Endothelial cell (in vitro differentiated cells): Measurements from ENCODE around the gene AKNA. TPM values are rescaled to one million over a fixed set of nuclear protein-coding genes. Genes with fewer than 3 reads are reported as not detected.
A peak's percentile ranks its signal among the peaks of the same experiment; 100 is the strongest.

ENCODE experiments used
- DNase-seq: peaks from one replicate; pipeline ENCODE4 v3.0.0; 2021; ENCODE audit warnings: low spot score
- H3K27ac Mint-ChIP-seq: one replicate; pipeline ENCODE4 v1.8.0; 2021; ENCODE audit warnings: mixed read lengths, inconsistent platforms; ENCODE audit not compliant: unreplicated experiment
- H3K27me3 Mint-ChIP-seq: one replicate; pipeline ENCODE4 v1.8.0; 2021; ENCODE audit warnings: mild to moderate bottlenecking, moderate library complexity, mixed read lengths, inconsistent platforms; ENCODE audit not compliant: unreplicated experiment
- H3K36me3 Mint-ChIP-seq: one replicate; pipeline ENCODE4 v1.8.0; 2021; ENCODE audit warnings: mild to moderate bottlenecking, low read depth, mixed read lengths, inconsistent platforms; ENCODE audit not compliant: unreplicated experiment
- H3K4me1 Mint-ChIP-seq: one replicate; pipeline ENCODE4 v1.8.0; 2021; ENCODE audit warnings: mild to moderate bottlenecking, mixed read lengths, inconsistent platforms; ENCODE audit not compliant: unreplicated experiment
- H3K4me3 Mint-ChIP-seq: one replicate; pipeline ENCODE4 v1.8.0; 2021; ENCODE audit warnings: mild to moderate bottlenecking, mixed read lengths, inconsistent platforms; ENCODE audit not compliant: unreplicated experiment
- H3K9me3 Mint-ChIP-seq: one replicate; pipeline ENCODE4 v1.8.0; 2021; ENCODE audit warnings: mixed read lengths, inconsistent platforms; ENCODE audit not compliant: unreplicated experiment
- total RNA-seq: library from RNA; stranded (reverse); fragmentation: NEBNext Ultra II Directional; extraction: Animal tissue kit (Norgen Biotek cat#: 25700); gene quantifications from one replicate; pipeline ENCODE4 v1.2.1, GENCODE V29; 2021; ENCODE audit not compliant: unreplicated experiment
- TF ChIP-seq, protein P1 (sequence below): fragments of 200-600 bp; sonication (generic); IDR thresholded peaks from one replicate; pipeline ENCODE4 v1.5.0; 2021; ENCODE audit warnings: antibody characterized with exemption; ENCODE audit not compliant: unreplicated experiment

AKNA gene
- total RNA-seq, 1 donor from 2014 or later: 79.1 TPM

DNA sequence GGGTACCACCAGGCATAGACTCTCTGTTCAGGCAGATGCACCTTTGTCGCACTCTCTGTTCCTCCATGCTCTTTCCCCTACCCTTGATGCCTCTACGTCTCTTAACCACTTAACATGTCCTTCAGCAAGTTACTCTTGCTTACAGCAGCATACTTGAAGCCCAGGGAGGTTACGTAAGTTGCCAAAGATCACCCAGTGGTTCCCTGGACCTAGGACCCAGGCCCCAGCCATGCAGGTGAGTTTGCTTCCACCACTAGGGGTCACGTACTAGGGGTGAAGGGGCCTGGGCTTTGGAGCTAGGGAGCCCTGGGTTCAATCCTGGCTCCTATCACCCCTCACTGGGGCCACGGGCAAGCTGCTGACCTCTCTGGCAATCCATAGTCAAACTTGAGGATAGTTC is 8.9 kb downstream of the AKNA start:
- Mint-ChIP-seq H3K4me1 (peaks cover 58% of the 10 kb centered on the region), H3K4me3 (no peak overlapping the region), H3K36me3 (peaks cover 46% of the 10 kb centered on the region), H3K9me3 (no peaks in the 10 kb centered on the region), H3K27ac (peak overlapping the region; percentile 27), H3K27me3 (peaks cover 15% of the 10 kb centered on the region)
- TF ChIP-seq, protein P1, sequence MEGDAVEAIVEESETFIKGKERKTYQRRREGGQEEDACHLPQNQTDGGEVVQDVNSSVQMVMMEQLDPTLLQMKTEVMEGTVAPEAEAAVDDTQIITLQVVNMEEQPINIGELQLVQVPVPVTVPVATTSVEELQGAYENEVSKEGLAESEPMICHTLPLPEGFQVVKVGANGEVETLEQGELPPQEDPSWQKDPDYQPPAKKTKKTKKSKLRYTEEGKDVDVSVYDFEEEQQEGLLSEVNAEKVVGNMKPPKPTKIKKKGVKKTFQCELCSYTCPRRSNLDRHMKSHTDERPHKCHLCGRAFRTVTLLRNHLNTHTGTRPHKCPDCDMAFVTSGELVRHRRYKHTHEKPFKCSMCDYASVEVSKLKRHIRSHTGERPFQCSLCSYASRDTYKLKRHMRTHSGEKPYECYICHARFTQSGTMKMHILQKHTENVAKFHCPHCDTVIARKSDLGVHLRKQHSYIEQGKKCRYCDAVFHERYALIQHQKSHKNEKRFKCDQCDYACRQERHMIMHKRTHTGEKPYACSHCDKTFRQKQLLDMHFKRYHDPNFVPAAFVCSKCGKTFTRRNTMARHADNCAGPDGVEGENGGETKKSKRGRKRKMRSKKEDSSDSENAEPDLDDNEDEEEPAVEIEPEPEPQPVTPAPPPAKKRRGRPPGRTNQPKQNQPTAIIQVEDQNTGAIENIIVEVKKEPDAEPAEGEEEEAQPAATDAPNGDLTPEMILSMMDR: no peak
- DNase-seq: no peak

DNA sequence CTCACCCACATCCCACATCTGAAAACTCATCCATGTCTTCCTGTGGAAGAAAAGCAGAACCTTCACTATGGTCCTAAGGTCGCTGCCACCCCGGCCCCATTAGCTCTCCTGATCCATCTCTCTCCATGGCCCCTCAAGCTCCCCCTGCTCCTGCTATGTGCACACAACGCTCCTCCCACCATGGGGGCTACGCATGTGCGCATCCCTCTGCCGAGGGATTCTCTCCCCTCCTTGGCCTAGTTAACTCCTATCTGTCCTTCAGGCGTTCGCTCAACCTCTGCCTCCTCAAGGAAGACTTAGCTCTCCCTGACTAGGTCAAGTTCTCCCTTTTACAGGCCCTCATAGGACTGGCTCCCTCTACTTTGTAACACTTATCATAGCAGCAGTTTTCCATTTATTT is 9.8 kb downstream of the AKNA start:
- Mint-ChIP-seq H3K27me3 (peaks cover 15% of the 10 kb centered on the region), H3K36me3 (peaks cover 46% of the 10 kb centered on the region), H3K9me3 (no peaks in the 10 kb centered on the region), H3K27ac (peak overlapping the region; percentile 19), H3K4me3 (peak overlapping the region; percentile 47), H3K4me1 (peaks cover 53% of the 10 kb centered on the region)
- no peak for DNase-seq
- TF ChIP-seq, protein P1: no peak

DNA sequence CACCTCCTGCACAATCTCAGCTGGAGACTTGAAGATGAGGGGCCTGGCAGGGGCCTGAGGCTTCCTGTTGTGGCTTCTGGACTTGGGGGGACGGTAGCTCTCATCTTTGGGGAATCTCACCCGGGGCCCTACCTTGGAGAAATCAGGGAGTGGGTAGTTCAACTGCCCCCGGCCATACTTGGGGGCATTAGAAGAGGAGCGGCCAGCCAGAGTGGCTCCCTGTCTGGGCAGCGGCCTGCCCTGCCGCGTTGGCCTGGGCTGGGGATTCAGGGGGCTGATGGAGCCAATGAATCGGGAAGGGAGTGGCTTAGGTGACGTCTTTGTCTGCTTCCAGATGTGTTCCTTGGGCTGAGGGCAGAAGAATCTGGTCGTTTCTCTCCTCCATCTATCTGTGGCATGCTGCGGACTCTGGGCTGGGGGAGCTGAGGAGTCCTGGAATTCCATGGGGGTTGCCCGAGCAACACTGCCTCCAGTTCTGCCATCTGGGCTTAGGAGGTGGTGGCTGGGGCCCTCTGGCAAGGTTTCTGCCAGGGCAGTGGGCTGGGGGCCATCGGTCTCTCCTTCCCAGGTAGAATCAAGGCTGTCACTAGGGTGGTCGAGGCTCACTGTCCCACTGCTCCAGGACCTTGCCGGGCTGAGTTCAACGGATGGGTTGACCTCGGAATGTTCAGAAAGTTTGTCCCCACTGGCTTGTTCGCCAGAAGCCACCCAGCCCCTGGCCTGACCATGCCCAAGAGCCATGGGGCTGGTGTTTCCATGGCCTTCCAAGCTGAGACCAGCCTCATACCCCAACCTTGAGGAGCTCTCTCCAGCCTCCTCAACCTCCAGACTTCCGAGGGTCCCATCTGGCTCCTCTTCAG is 11.0 kb downstream of the AKNA start:
- no peaks in the 10 kb centered on the region for H3K9me3 Mint-ChIP-seq
- H3K36me3 Mint-ChIP-seq: peaks cover 43% of the 10 kb centered on the region
- no peak overlapping the region for H3K27ac Mint-ChIP-seq
- H3K4me1 Mint-ChIP-seq: peaks cover 54% of the 10 kb centered on the region
- TF ChIP-seq, protein P1: no peak
- H3K27me3 Mint-ChIP-seq: peaks cover 15% of the 10 kb centered on the region
- H3K4me3 Mint-ChIP-seq: no peak overlapping the region
- DNase-seq: no peak

DNA sequence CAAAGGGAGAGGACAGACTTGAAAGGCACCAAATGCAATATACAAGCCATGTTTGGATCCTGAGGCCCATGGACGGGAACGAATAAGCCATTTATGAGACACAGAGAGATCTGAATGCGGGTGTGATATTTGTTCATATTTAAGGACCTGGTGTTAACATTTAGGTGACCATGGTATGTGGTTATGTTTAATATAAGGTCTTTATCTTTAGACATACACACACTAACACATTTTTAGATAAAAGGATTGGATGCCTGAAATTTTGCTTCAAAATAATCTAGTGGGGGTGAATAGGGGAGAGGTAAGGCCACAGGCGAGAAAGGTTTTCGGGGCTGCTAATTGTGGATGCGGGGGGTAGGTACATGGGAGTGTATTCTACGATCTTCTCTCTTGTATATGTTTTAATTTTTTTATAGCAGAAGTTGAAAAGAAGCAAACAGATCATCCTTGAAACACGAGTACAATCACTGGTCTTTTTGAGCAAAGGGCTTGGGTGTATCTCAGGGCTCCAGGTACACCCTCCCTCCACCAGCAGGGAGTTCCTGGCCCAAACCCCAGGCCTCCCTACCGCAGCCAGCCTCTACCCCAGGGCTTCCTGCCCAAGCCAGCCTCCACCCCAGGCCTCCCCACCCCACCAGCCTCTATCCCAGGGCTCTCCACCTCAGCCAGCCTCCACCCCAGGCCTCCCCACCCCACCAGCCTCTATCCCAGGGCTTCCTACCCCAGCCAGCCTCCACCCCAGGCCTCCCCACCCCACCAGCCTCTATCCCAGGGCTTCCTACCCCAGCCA is 12.2 kb downstream of the AKNA start:
- Mint-ChIP-seq H3K36me3 (peaks cover 43% of the 10 kb centered on the region), H3K27ac (peak overlapping the region; percentile 16), H3K4me3 (peak overlapping the region; percentile 3), H3K27me3 (peaks cover 17% of the 10 kb centered on the region), H3K9me3 (no peaks in the 10 kb centered on the region), H3K4me1 (peaks cover 66% of the 10 kb centered on the region)
- no peak for DNase-seq
- TF ChIP-seq, protein P1: no peak
